ENCODE results near the gene ZNF613. TPM values are rescaled to one million over a fixed set of nuclear protein-coding genes. Genes with fewer than 3 reads are reported as not detected.
"Not testable (repeated sequence)": the region's sequence is repeated elsewhere in the genome, so short reads cannot be mapped to it uniquely, and the experiment has no call there.

The ZNF613 gene
- 1 to 10 TPM; 3.5 to 4.3 TPM for total RNA-seq

DNA sequence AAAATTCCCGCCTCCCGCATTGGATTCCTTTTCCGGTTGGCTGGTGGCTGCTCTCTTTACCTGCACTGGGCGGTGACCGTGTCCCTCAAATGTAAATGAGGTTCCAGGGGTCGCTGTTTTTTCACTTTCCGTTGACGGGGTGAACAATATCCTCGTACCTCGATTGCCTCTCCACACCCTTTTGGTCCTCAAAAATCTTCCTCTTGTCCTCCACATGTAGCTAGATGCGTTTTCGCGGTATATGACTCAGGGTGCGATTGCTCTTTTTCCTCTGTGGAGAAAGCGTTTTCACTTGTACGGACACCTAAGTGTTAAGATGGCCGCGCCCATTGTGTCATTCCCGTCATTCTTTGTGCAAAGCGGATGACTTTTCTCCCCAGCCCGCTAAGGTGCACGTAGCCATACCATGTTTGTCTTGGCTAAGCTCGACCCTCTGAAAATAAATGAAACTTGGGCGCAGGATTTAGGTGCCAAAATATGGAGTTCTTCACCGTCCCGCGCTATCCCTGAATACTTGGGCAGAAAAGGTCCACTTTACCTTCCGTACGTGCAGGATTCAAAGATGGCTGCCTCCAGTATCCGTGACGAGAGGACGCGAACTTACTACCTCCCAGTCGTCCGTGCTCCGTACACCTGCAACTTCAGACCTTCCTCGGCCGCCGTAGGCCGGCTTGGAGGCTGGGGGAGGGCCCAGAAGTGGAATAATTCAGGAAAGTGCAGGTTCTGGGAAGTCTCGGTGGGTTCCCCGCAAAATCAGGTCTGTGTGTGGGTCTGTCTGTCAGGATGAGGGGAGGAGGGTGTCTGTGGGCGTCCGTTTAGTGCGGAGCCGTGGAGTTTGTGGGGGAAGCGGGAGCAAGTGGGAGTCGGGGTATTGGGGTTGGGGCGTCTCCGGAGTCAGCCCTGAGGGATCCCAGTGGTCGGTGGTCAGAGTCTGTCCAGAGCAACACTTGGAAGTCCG, at the start of gene ZNF613:
Gene ZNF613, plus strand, starts transcription at position 689 of the 958 bp plus-strand sequence. CDS start 8,749 bp downstream, outside the sequence.
- Mint-ChIP-seq H3K4me3 (peak within 1 kb of the TSS; percentile 94), H3K36me3 (ENCODE audit: low read depth) (peaks cover 47% of the 10 kb centered on the region), H3K9me3 (peaks cover 39% of the 10 kb centered on the region), H3K27ac (peak within 1 kb of the TSS; percentile 96), H3K27me3 (no peaks in the 10 kb centered on the region), H3K4me1 (peaks cover 13% of the 10 kb centered on the region)
- ATAC-seq (replicated peaks): peak; percentile 88

DNA sequence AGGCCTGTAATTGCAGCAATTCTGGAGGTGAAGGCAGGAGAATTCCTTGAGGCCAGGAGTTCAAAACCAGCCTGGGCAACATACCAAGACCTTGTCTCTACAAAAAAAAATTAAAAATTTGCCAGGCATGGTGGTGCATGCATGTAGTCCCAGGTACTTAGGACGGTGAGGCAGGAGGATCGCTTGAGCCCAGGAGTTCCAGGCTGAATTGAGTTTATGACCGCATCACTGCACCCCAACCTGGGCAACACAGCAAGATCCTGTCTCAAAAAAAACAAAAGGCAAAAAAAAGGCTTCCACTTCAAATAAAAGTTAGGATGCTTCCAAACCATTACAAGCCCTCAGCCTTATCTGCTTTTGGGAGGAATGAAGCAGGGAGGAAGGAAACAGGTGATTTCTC, 44.8 kb upstream of the ZNF613 start:
- no peak overlapping the region for H3K4me3 Mint-ChIP-seq
- H3K27me3 Mint-ChIP-seq: no peaks in the 10 kb centered on the region
- H3K36me3 Mint-ChIP-seq (ENCODE audit: low read depth): peaks cover 51% of the 10 kb centered on the region
- peaks cover 23% of the 10 kb centered on the region for H3K9me3 Mint-ChIP-seq
- H3K27ac Mint-ChIP-seq: no peak overlapping the region
- no peak for ATAC-seq (replicated peaks)
- H3K4me1 Mint-ChIP-seq: no peaks in the 10 kb centered on the region

DNA sequence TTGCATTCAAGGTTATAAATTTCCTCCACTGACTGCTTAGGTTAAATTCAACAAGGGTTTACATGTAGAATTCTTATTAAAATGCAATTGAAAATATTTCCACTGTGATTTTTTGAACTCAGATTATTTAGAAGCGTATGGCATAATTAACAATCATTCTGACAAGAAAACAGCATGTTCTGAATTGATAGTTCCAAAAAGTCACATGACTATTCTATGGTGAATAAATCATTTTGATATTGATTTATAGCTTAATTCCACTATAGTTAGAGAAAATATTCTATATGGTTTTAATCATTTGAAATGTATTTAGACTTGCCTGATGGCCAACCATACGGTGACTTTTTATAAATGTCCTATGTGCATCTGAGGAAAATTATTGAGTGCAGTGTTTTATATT, 42.6 kb upstream of the ZNF613 start:
- H3K36me3 Mint-ChIP-seq (ENCODE audit: low read depth): peaks cover 51% of the 10 kb centered on the region
- peaks cover 33% of the 10 kb centered on the region for H3K9me3 Mint-ChIP-seq
- no peak overlapping the region for H3K4me3 Mint-ChIP-seq
- H3K27ac Mint-ChIP-seq: no peak overlapping the region
- H3K27me3 Mint-ChIP-seq: no peaks in the 10 kb centered on the region
- no peak for ATAC-seq (replicated peaks)
- H3K4me1 Mint-ChIP-seq: peaks cover 6% of the 10 kb centered on the region

- peak; percentile 90 for ATAC-seq (replicated peaks)
- Mint-ChIP-seq H3K4me1 (peaks cover 6% of the 10 kb centered on the region), H3K27ac (peak within 1 kb of the TSS; percentile 91), H3K27me3 (no peaks in the 10 kb centered on the region), H3K4me3 (peak within 1 kb of the TSS; percentile 95), H3K36me3 (ENCODE audit: low read depth) (peaks cover 59% of the 10 kb centered on the region), H3K9me3 (peaks cover 37% of the 10 kb centered on the region)
These were observed 39.5 kb upstream of the ZNF613 start, which contains the start of gene ZNF577 for GRCh38 chr19:51887522-51888498. Gene ZNF577, minus strand, starts transcription at chr19:51887951. Its CDS starts 7,569 bp downstream, at chr19:51880382.

GRCh38 chr19:51889934-51890333, 37.3 kb upstream of the ZNF613 start:
- Mint-ChIP-seq H3K36me3 (ENCODE audit: low read depth) (peaks cover 80% of the 10 kb centered on the region), H3K27ac (no peak overlapping the region), H3K4me3 (no peak overlapping the region), H3K9me3 (peaks cover 52% of the 10 kb centered on the region), H3K4me1 (peaks cover 6% of the 10 kb centered on the region), H3K27me3 (no peaks in the 10 kb centered on the region)
- no peak for ATAC-seq (replicated peaks)

DNA sequence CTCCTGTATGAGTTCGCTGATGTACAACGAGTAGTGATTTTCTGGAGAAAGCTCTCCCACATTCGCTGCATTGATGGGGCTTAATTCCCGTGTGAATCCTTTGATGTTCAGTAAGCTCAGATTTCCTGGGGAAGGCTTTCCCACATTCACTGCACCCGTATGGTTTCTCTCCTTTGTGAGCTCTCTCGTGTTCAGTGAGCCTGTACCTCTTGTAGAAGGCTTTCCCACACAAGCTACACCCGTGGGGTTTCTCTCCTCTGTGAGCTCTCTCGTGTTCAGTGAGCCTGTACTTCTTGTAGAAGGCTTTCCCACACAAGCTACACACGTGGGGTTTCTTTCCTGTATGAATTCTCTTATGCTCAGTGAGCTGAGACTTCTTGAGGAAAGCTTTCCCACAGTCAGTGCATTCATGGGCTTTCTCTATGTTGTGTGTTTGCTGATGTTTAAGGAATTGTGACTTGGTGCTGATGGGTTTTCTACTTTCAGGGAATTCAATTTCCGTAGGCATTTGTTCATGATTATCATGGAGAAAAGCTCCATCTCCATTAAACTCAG, 36.0 kb upstream of the ZNF613 start:
- Mint-ChIP-seq H3K4me3 (no peak overlapping the region), H3K9me3 (peaks cover 54% of the 10 kb centered on the region)

GRCh38 chr19:51901860-51902259, 25.4 kb upstream of the ZNF613 start:
- Mint-ChIP-seq H3K9me3 (peaks cover 22% of the 10 kb centered on the region), H3K36me3 (ENCODE audit: low read depth) (peaks cover 74% of the 10 kb centered on the region), H3K4me3 (no peak overlapping the region), H3K27me3 (no peaks in the 10 kb centered on the region), H3K4me1 (peaks cover 7% of the 10 kb centered on the region), H3K27ac (no peak overlapping the region)
- ATAC-seq (replicated peaks): no peak

More for the DNA sequence above, 36.0 kb upstream of the ZNF613 start:
- no peaks in the 10 kb centered on the region for H3K27me3 Mint-ChIP-seq
- peaks cover 89% of the 10 kb centered on the region for H3K36me3 Mint-ChIP-seq (ENCODE audit: low read depth)
- peaks cover 6% of the 10 kb centered on the region for H3K4me1 Mint-ChIP-seq
- no peak for ATAC-seq (replicated peaks)
- H3K27ac Mint-ChIP-seq: no peak overlapping the region

GRCh38 chr19:51903192-51903591, 24.1 kb upstream of the ZNF613 start:
- H3K27me3 Mint-ChIP-seq: peaks cover 8% of the 10 kb centered on the region
- no peak for ATAC-seq (replicated peaks)
- H3K4me3 Mint-ChIP-seq: peak overlapping the region; percentile 92
- peaks cover 66% of the 10 kb centered on the region for H3K36me3 Mint-ChIP-seq (ENCODE audit: low read depth)
- no peak overlapping the region for H3K27ac Mint-ChIP-seq
- H3K9me3 Mint-ChIP-seq: peaks cover 27% of the 10 kb centered on the region
- H3K4me1 Mint-ChIP-seq: peaks cover 7% of the 10 kb centered on the region

DNA sequence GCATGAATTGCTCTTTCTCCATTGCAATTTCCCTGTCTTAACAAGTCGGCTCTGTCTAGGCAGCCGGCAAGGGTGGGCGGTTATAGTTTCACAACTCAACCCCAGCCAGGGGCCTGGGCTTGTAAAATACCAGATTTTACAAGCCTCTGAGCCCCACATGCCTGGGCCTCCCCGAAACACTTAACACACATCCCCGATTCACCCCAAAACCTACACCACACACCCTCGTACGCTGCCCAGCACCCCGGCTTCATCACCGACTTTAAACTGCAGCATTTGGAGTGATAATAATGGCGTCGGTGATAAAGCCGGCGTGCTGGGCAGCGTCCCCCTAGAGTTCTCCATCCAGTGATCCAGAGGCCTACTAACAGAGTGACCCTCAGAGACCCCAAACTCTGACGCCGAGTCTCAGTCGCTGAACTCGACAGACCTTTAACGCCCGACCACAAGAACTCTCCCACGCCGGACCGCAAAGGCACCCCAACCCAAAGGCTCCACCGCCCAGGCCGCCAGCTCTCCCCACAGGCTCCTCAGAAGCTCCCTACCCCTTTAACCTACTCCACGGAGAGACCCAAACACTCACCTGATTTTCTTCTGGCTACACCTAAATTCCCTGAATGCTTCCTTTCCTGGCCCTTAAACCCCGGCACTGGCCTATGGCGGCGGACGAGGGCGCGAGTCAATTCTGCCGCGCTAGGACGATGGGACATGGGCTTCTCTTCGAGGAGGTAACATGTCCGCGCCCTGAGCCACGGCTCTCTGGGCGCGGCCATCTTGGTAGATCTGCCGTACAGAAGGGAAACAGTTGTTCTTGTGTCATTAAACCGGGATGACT, 22.7 kb upstream of the ZNF613 start, which contains the start of gene ZNF649:
Gene ZNF649, minus strand, starts transcription at position 687 of the 835 bp plus-strand sequence. CDS start 4,910 bp downstream, outside the sequence.
- peaks cover 52% of the 10 kb centered on the region for H3K36me3 Mint-ChIP-seq (ENCODE audit: low read depth)
- peaks cover 28% of the 10 kb centered on the region for H3K9me3 Mint-ChIP-seq
- H3K4me1 Mint-ChIP-seq: peaks cover 7% of the 10 kb centered on the region
- peak within 1 kb of the TSS; percentile 92 for H3K4me3 Mint-ChIP-seq
- peak within 1 kb of the TSS; percentile 94 for H3K27ac Mint-ChIP-seq
- ATAC-seq (replicated peaks): peak; percentile 95
- H3K27me3 Mint-ChIP-seq: peaks cover 10% of the 10 kb centered on the region

GRCh38 chr19:51905206-51905605, 22.1 kb upstream of the ZNF613 start:
- peak; percentile 19 for ATAC-seq (replicated peaks)
- H3K9me3 Mint-ChIP-seq: peaks cover 29% of the 10 kb centered on the region

DNA sequence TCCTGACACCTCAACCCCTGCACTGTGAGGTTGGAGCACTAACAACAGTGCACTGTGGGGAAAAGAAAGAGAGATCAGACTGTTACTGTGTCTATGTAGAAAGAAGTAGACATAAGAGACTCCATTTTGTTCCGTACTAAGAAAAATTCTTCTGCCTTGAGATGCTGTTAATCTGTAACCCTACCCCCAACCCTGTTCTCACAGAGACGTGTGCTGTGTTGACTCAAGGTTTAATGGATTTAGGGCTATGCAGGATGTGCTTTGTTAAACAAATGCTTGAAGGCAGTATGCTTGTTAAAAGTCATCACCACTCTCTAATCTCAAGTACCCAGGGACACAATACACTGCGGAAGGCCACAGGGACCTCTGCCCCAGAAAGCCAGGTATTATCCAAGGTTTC, 21.6 kb upstream of the ZNF613 start:
- Mint-ChIP-seq H3K36me3 (ENCODE audit: low read depth) (peaks cover 41% of the 10 kb centered on the region), H3K27me3 (peaks cover 14% of the 10 kb centered on the region), H3K9me3 (peaks cover 27% of the 10 kb centered on the region), H3K4me3 (peak overlapping the region; percentile 92)
- H3K27ac Mint-ChIP-seq; ATAC-seq (replicated peaks); H3K4me1 Mint-ChIP-seq: not testable (repeated sequence)

More at GRCh38 chr19:51905206-51905605, 22.1 kb upstream of the ZNF613 start:
- H3K27ac Mint-ChIP-seq: peak overlapping the region; percentile 94
- peaks cover 14% of the 10 kb centered on the region for H3K27me3 Mint-ChIP-seq
- peaks cover 46% of the 10 kb centered on the region for H3K36me3 Mint-ChIP-seq (ENCODE audit: low read depth)
- peaks cover 7% of the 10 kb centered on the region for H3K4me1 Mint-ChIP-seq
- peak overlapping the region; percentile 92 for H3K4me3 Mint-ChIP-seq

DNA sequence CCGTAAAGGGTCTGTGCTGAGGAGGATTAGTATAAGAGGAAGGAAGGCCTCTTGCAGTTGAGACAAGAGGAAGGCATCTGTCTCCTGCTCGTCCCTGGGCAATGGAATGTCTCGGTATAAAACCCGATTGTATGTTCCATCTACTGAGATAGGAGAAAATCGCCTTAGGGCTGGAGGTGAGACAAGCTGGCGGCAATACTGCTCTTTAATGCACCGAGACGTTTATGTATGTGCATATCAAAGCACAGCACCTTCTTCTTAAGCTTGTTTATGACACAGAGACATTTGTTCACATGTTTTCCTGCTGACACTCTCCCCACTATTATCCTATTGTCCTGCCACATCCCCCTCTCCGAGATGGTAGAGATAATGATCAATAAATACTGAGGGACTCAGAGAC, 21.2 kb upstream of the ZNF613 start:
- peaks cover 37% of the 10 kb centered on the region for H3K36me3 Mint-ChIP-seq (ENCODE audit: low read depth)
- not testable (repeated sequence) for H3K27ac Mint-ChIP-seq; H3K4me1 Mint-ChIP-seq; ATAC-seq (replicated peaks)
- H3K9me3 Mint-ChIP-seq: peaks cover 27% of the 10 kb centered on the region
- H3K27me3 Mint-ChIP-seq: peaks cover 14% of the 10 kb centered on the region
- peak overlapping the region; percentile 92 for H3K4me3 Mint-ChIP-seq

GRCh38 chr19:51907981-51908380, 19.3 kb upstream of the ZNF613 start:
- H3K4me1 Mint-ChIP-seq; H3K27ac Mint-ChIP-seq; ATAC-seq (replicated peaks); H3K4me3 Mint-ChIP-seq: not testable (repeated sequence)
- Mint-ChIP-seq H3K9me3 (peaks cover 21% of the 10 kb centered on the region), H3K27me3 (peaks cover 14% of the 10 kb centered on the region), H3K36me3 (ENCODE audit: low read depth) (peaks cover 21% of the 10 kb centered on the region)

Measured in activated T-helper 17 cell treated with anti-CD3 and anti-CD28 coated beads, Interleukin-2, amount 50 U/mL, for 72 hours (primary cell).